Esophagus muscularis mucosa (tissue), 4 donors: ENCODE results near the gene NDUFS7.

Experiments
- CTCF ChIP-seq, 3 experiments: fragments of 200-600 bp in 2 of 3; fragments of 450-650 bp in 1 of 3; sonication (generic) in 2 of 3; IDR thresholded peaks; one replicate each; pipeline ENCODE4 v1.5.1; 2017 to 2019; ENCODE audit warnings: antibody characterized with exemption in 3 of 3, mild to moderate bottlenecking in 2 of 3, moderate library complexity in 1 of 3
- EP300 ChIP-seq: sonication (generic); formaldehyde crosslinking; IDR thresholded peaks from one replicate; pipeline ENCODE4 v1.6.1; 2017; ENCODE audit warnings: antibody characterized with exemption
- POLR2A ChIP-seq: fragments of 450-650 bp; IDR thresholded peaks from one replicate; pipeline ENCODE4 v1.6.1; 2017; ENCODE audit warnings: antibody characterized with exemption, moderate library complexity, mild to moderate bottlenecking, low read depth
- POLR2AphosphoS5 ChIP-seq, 2 donors: sonication (generic); formaldehyde crosslinking; IDR thresholded peaks; one replicate each; pipeline ENCODE4 v1.6.1; 2017; ENCODE audit warnings: antibody characterized with exemption in 2 of 2

GRCh38 chr19:1441022-1441426 is 57.3 kb downstream of the NDUFS7 start:
- no peak for TF ChIP-seq POLR2A
- no peak for TF ChIP-seq POLR2AphosphoS5 (IDR thresholded peaks at IDR 0.05)
- no peak for TF ChIP-seq CTCF (IDR thresholded peaks at IDR 0.05)
- no peak for TF ChIP-seq EP300
